Astrocyte (in vitro differentiated cells and primary cell): ENCODE results near the gene KLHL22.

Experiments used
- CTCF ChIP-seq: IDR thresholded peaks from 2 replicates; pipeline ENCODE4 v1.5.1; 2011; ENCODE audit warnings: low read depth, mild to moderate bottlenecking, inconsistent platforms, low read length, moderate library complexity; ENCODE audit not compliant: insufficient read depth
- EZH2 ChIP-seq: IDR thresholded peaks from 2 replicates; pipeline ENCODE4 v1.6.1; 2012; ENCODE audit warnings: mild to moderate bottlenecking, low read length, inconsistent platforms; ENCODE audit not compliant: insufficient read depth

GRCh38 chr22:20434773-20435172 lies 60.8 kb downstream of the KLHL22 start:
- TF ChIP-seq CTCF (no peak), EZH2 (no peak)
